Fibroblast of skin of left quadriceps (primary cell): ENCODE results near the gene SYN1.
"Not testable (repeated sequence)": the region's sequence is repeated elsewhere in the genome, so short reads cannot be mapped to it uniquely, and the experiment has no call there.

Experiments used
- DNase-seq, 2 experiments: peaks; one replicate each; pipeline ENCODE4 v3.0.0-alpha.2; 2013; ENCODE audit warnings: low read depth in 2 of 2

Gene SYN1

DNA sequence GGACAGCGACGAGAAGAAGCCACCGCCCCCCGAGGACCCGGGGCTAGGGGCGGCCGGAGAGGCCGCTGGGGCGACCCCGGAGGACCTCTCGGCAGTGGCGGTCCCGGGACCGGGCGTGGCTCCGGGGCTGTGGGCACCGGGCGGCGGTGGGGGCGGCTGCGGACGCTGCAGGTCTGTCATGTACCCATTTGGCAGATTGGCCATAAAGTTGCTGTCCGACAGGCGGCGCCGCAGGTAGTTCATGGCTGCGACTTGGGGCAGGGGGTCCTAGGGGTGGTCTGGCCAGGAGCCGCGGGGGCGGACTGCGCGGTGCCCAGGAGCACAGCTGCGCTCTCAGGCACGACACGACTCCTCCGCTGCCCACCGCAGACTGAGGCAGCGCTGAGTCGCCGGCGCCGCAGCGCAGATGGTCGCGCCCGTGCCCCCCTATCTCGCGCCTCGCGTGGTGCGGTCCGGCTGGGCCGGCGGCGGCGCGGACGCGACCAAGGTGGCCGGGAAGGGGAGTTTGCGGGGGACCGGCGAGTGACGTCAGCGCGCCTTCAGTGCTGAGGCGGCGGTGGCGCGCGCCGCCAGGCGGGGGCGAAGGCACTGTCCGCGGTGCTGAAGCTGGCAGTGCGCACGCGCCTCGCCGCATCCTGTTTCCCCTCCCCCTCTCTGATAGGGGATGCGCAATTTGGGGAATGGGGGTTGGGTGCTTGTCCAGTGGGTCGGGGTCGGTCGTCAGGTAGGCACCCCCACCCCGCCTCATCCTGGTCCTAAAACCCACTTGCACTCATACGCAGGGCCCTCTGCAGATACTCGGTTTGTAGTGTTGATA is at the start of gene SYN1:
Gene SYN1, minus strand, starts transcription at position 372 of the 817 bp plus-strand sequence. Its CDS starts 129 bp downstream, at position 243.
- peak; percentile 41 to 47 for DNase-seq

- not testable (repeated sequence) for DNase-seq
These were observed 46.1 kb upstream of the SYN1 start for GRCh38 chrX:47665797-47666196.

GRCh38 chrX:47664737-47665136 is 45.1 kb upstream of the SYN1 start:
- DNase-seq, result no peak

- peak; percentile 83 to 84 for DNase-seq
These were observed 42.5 kb upstream of the SYN1 start for GRCh38 chrX:47662144-47662657.

DNA sequence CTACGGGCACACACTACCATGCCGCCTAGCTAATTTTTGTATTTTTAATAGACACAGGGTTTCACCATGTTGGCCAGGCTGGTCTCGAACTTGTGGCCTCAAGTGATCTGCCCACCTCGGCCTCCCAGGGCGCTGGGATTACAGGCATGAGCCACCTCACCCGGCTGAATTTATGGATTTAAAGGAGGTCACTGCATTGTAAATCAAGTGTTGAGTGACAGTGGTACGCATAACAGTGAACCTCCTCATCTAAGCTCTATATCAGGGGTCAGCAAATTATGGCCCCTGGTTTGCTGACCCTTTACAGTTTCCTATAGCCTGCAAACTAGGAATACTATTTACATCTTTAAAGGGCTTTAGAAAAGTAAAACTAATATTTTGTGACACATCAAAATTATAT is 41.9 kb upstream of the SYN1 start:
- no peak for DNase-seq

- no peak for DNase-seq
These were observed 39.7 kb upstream of the SYN1 start for GRCh38 chrX:47659421-47659726.

DNA sequence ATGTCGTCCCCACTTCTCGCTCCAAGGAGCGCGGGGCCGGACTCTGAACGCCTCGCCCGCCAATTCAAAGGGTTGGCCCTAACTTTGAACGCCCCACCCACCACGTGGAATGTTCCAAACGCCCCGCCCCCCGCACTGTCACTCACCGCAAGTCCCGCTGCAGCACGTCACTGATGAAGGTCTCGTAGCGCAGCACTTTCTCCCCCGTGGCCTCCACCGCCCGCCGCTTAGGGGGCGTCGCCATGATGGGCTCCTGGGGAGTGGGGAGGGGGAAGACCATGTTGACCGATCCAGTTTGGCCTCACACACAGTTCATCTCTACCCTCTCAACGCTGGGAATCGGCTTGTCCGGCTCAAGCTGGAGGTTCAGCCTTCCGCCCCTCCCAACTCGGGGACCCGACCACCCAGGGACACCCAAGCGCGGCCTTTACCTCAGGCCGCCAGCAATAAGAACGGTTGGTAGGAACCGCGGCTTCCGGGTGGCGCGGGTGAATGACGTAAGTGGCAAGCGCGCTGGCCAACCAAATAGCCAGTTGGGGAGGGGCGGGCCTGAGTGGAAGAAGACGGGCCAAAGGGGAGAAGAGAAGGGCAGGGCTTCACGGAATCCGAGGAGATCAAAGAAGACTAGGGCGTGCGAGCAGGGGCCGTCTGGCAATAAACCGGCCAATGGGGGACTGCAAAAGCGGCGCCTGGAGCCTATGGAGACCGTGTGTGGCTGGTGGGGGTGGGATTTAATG is 39.2 kb upstream of the SYN1 start, which contains the start of gene UXT:
Gene UXT, minus strand, starts transcription at position 497 of the 737 bp plus-strand sequence. Its CDS starts 253 bp downstream, at position 244.
- peak; percentile 92 to 93 for DNase-seq

GRCh38 chrX:47658301-47658683 is 38.6 kb upstream of the SYN1 start:
- DNase-seq, result no peak

GRCh38 chrX:47651043-47651905 is 31.6 kb upstream of the SYN1 start:
- no peak for DNase-seq

GRCh38 chrX:47650164-47651042 is 30.7 kb upstream of the SYN1 start, which contains the start of gene ELK1:
TSS of gene ELK1 (minus strand) at chrX:47650563. CDS start at chrX:47641441, 9,122 bp downstream.
- DNase-seq, result peak; percentile 97

DNA sequence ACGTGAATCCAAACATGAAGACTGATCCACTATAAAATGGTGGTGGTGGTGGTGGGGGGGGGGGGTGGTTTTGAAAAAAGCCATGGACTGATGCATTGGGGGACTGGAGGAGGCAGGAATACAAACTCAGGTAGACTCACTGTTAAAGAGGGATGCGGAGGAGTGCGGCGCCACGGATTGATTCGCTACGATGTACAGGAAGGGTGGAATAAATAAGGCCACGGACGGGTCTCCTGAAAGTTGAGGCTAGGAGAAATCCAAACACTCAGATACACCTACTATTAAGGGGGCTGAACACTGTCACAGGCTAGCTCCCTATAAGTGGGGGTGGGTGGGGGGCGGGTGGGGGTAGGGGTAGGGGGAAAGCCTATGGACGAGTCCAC is 30.1 kb upstream of the SYN1 start:
- no peak for DNase-seq

DNA sequence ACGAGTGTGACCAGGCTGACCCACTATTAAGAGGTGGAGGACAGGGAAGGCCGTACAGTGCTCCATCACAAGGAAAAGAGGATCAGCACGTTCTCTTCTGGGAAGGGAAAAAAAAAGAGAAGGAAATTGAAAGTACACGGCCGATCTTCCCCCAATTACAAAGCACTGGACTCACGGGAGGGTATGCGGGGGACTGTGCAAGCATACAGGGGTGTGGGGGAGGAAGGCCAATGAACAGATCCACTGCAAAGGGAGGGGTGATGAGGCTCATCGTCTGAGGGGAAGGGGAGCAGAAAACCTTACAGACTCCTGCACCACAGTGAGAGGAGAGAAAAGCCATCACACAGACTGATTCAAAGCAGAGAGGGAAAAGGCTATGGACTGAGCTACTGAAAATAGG is 29.6 kb upstream of the SYN1 start:
- DNase-seq, result no peak

- no peak for DNase-seq
These were observed 28.7 kb upstream of the SYN1 start for GRCh38 chrX:47648376-47648775.

- no peak for DNase-seq
These were observed 27.0 kb upstream of the SYN1 start for GRCh38 chrX:47646636-47647035.

- no peak for DNase-seq
These were observed 25.9 kb upstream of the SYN1 start for GRCh38 chrX:47645530-47645929.

DNA sequence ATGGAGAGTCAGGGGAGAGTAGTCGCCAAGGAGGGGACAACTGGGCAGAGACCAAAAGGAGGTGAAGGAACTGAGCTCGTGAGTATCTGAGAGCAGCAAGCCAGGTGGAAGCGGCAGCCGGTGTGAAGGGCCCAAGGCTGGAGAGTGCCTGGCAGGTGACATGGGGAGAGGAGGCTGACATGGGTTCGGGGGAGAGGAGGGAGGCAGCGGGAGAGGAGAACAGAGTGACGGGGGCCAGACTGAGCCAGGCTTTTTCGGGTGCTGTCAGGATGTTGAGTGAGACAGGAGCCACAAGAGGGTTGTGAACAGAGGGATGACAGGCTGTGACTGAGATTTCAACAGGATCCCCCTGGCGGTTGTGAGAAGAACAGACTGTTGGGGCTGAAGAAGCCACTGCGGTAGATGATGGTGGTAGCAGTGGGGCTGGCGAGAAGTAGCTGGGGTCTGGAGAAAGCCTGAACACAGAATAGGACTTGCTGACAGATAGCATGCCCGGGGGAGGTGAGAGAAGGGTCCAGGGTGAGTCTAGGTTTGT is 25.0 kb upstream of the SYN1 start:
- no peak for DNase-seq

- no peak for DNase-seq
These were observed 24.3 kb upstream of the SYN1 start for GRCh38 chrX:47643926-47644325.

DNA sequence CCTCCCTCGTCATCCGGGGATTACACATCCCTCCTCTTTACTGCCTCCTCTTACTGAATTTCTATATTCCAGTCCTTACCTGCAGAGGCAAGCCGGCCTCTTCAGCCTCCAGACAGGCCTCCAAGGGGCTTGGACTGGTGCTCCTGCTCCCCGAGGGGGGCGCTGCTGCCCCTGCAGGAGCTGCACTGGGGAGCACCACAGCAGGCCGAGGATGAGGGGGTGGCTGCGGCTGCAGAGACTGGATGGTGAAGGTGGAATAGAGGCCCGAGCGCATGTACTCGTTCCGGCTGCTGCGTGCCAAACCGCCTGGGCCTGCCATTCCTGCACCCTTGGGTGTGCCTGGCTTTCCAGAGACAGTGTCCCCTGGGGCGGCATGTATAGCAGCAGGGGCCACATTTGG is 19.2 kb upstream of the SYN1 start:
- DNase-seq, result no peak

GRCh38 chrX:47637546-47638195 is 18.0 kb upstream of the SYN1 start:
- no peak for DNase-seq
